ENCODE measurements around the gene C19orf38. TPM values are rescaled to one million over a fixed set of nuclear protein-coding genes. Genes with fewer than 3 reads are reported as not detected.

Gene C19orf38
- total and polyA plus RNA-seq, 12 donors: 0.27 to 4.0 (median 0.64) TPM; not detected in 1

- Histone ChIP-seq H3K4me1 (peaks cover 0 to 50% (median 0%) of the 10 kb centered on the region in 9 donors), H3K27ac (peak overlapping the region in 5 of 10 donors; percentile 22 to 87 (median 61)), H3K36me3 (peaks cover 0 to 96% (median 57%) of the 10 kb centered on the region in 9 donors), H3K27me3 (no peaks in the 10 kb centered on the region), H3K9me3 (no peaks in the 10 kb centered on the region), H3K4me3 (peak overlapping the region in 6 of 10 donors; percentile 23 to 39 (median 34))
- no peak for ATAC-seq
- TF ChIP-seq CTCF (IDR thresholded peaks at IDR 0.05): no peak
- WGBS, 2 donors: 91 to 93% methylated on average over 21 of the region's 21 CpGs
- DNase-seq: no peak
- intact Hi-C loops (cut with DNase I): no loop called here
Observed at GRCh38 chr19:10815969-10816644, 32.1 kb upstream of the C19orf38 start.

GRCh38 chr19:10816691-10817090, 31.5 kb upstream of the C19orf38 start:
- H3K4me3 ChIP-seq: peak overlapping the region in 9 of 10 donors; percentile 3 to 39 (median 25)
- no peaks in the 10 kb centered on the region for H3K9me3 ChIP-seq
- ATAC-seq (no peak), DNase-seq (no peak)
- 88 to 92% methylated on average over 11 of the region's 11 CpGs for WGBS, 2 donors
- H3K27me3 ChIP-seq: no peaks in the 10 kb centered on the region
- intact Hi-C loops (cut with DNase I): no loop called here
- TF ChIP-seq CTCF (IDR thresholded peaks at IDR 0.05): no peak
- H3K4me1 ChIP-seq: peaks cover 0 to 45% (median 0%) of the 10 kb centered on the region in 9 donors
- peaks cover 0 to 96% (median 56%) of the 10 kb centered on the region in 9 donors for H3K36me3 ChIP-seq
- peak overlapping the region in 8 of 10 donors; percentile 41 to 76 (median 58) for H3K27ac ChIP-seq

- Histone ChIP-seq H3K9me3 (no peaks in the 10 kb centered on the region), H3K4me3 (peak overlapping the region in 9 of 10 donors; percentile 3 to 39 (median 25)), H3K4me1 (peaks cover 0 to 37% (median 0%) of the 10 kb centered on the region in 9 donors), H3K36me3 (peaks cover 0 to 96% (median 55%) of the 10 kb centered on the region in 9 donors), H3K27me3 (no peaks in the 10 kb centered on the region), H3K27ac (peak overlapping the region in 8 of 10 donors; percentile 41 to 76 (median 58))
- ATAC-seq (peak in 7 of 8 donors; percentile 39 to 78 (median 57)), DNase-seq (peak; percentile 49)
- 83 to 88% methylated on average over 42 of the region's 42 CpGs for WGBS, 2 donors
- no peak for TF ChIP-seq CTCF (IDR thresholded peaks at IDR 0.05)
- intact Hi-C loops (cut with DNase I): no loop called here
Observed at GRCh38 chr19:10817291-10818038, 30.8 kb upstream of the C19orf38 start.

GRCh38 chr19:10818301-10819123, 29.7 kb upstream of the C19orf38 start:
- no peak for DNase-seq
- H3K4me1 ChIP-seq: peaks cover 0 to 27% (median 0%) of the 10 kb centered on the region in 9 donors
- H3K27me3 ChIP-seq: no peaks in the 10 kb centered on the region
- ATAC-seq: no peak
- peak overlapping the region in 1 of 10 donors; percentile 36 for H3K4me3 ChIP-seq
- no peak for TF ChIP-seq CTCF (IDR thresholded peaks at IDR 0.05)
- peak overlapping the region in 6 of 10 donors; percentile 22 to 61 (median 54) for H3K27ac ChIP-seq
- intact Hi-C loops (cut with DNase I): no loop called here
- H3K9me3 ChIP-seq: no peaks in the 10 kb centered on the region
- peaks cover 0 to 96% (median 55%) of the 10 kb centered on the region in 9 donors for H3K36me3 ChIP-seq
- 92 to 95% methylated on average over 19 of the region's 19 CpGs for WGBS, 2 donors
